HG02981 (cell line): ENCODE results near the gene TLE5.
"Not testable (repeated sequence)": the region's sequence is repeated elsewhere in the genome, so short reads cannot be mapped to it uniquely, and the experiment has no call there.

Experiments used
- ATAC-seq: cut with Tn5 transposase; IDR thresholded peaks from one replicate; pipeline ENCODE4 v1.9.1; 2021; ENCODE audit warnings: mild to moderate bottlenecking, moderate library complexity; ENCODE audit not compliant: unreplicated experiment

The TLE5 gene

GRCh38 chr19:3064011-3064330, 1.7 kb upstream of the TLE5 start:
- ATAC-seq: no peak

GRCh38 chr19:3061182-3062161, 823 bp downstream of the TLE5 start:
- ATAC-seq: no peak

DNA sequence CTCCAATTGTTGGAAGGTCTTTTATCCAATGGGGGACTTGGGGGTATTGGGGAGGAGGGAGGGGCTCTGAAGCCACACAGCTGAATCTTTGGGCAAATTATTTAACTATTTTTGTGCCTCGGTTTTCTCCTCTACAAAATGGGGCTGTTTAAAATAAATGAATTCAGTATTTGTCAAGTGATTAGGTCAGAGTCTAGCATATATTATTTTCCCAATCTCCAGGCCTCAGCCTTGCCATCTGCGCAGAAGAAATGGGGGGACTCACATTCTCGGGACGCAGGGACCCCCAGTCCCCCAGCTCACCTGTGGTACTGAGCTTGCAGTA, 1.5 kb downstream of the TLE5 start:
- ATAC-seq: no peak

DNA sequence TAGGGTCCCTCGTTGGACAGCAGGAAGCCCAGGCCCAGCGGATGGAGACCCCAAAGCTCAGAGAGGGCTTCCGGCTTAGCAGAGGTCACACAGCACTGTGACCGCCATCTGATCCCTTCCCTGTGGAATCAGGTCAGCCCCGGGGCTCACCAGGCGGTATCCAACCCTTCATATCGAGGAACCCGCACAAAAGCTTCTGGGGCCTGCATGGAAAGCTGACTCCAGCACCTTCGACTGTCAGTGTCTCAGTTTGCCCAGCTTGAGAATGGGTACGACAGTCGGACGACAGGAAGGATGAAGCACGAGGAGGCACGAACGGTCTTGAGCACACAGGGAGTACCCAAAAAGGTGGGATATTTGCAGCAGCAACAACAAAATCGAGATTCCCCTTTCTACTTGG, 2.6 kb downstream of the TLE5 start:
- no peak for ATAC-seq

- no peak for ATAC-seq
Observed at GRCh38 chr19:3058821-3059314, 3.4 kb downstream of the TLE5 start.

GRCh38 chr19:3058009-3058820, 4.1 kb downstream of the TLE5 start:
- ATAC-seq: no peak

GRCh38 chr19:3057275-3057714, 5.0 kb downstream of the TLE5 start:
- no peak for ATAC-seq

DNA sequence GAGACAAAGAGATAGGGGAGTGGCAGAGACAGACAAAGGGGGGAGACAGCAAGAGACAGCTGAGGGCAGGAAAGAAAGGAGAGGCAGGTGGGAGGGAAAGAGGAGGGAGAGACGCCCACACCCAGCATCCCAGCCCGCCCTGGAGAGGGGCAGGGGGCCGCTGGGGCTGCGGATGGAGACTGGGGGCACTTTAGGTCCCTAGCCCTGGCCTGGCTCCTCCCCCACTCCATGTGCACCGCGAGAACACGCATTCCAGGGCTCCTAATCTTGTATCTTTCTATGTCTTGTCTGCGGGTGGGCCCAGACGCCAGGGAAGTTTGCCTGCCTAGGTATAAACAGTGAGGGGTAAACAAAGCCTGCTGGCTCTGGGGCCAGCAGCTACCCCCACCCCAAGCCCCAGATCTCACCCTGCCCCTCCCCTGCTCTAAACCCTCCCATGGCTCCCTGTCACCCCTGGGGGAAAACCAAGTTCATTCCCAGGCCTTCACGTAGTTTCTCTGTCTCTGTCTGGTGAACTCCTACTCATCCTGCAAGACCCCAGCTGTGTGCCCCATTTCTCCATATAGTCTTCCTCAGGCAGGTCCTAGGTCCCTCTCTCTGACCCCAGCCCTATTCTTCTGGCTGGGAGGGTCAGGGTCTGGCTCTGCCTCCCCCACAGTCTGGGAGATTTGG, 5.7 kb downstream of the TLE5 start:
- ATAC-seq: no peak

- ATAC-seq: no peak
Observed at GRCh38 chr19:3055741-3056416, 6.4 kb downstream of the TLE5 start.

GRCh38 chr19:3054972-3055740, 7.1 kb downstream of the TLE5 start:
- no peak for ATAC-seq

GRCh38 chr19:3054265-3054971, 7.9 kb downstream of the TLE5 start:
- ATAC-seq: no peak

GRCh38 chr19:3053780-3054179, 8.5 kb downstream of the TLE5 start:
- ATAC-seq: no peak

GRCh38 chr19:3053218-3053621, 9.1 kb downstream of the TLE5 start:
- ATAC-seq: no peak

DNA sequence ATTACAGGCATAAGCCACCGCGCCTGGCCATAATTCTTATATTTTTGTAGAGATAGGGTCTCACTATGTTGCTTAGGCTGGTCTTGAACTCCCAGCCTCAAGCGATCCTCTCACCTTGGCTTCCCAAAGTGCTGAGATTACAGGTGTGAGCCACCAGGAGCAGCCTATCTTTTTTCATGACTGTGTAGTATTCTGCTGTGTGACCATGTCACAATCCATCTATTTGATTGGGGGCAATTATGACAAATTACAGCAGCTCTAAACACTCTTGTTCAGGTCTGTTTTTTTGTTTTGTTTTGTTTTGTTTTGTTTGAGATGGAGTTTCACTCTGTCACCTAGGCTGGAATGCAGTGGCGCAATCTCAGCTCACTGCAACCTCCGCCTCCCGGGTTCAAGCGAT, 12.3 kb downstream of the TLE5 start:
- ATAC-seq: not testable (repeated sequence)

GRCh38 chr19:3049089-3049488, 13.2 kb downstream of the TLE5 start:
- ATAC-seq: no peak

- ATAC-seq: no peak
Observed at GRCh38 chr19:3048190-3048533, 14.1 kb downstream of the TLE5 start.

- no peak for ATAC-seq
Observed at GRCh38 chr19:3047496-3048189, 14.7 kb downstream of the TLE5 start.

GRCh38 chr19:3046698-3047495, 15.4 kb downstream of the TLE5 start:
- ATAC-seq: no peak
